Erythroblast (primary cell): Measurements from ENCODE around the gene SYT9.

Experiments
- GATA1 ChIP-seq: IDR thresholded peaks from 2 replicates; pipeline ENCODE4 v1.6.1; 2011; ENCODE audit warnings: low read depth, mild to moderate bottlenecking, control low read depth, low read length, moderate library complexity
- POLR2A ChIP-seq: IDR thresholded peaks from 2 replicates; pipeline ENCODE4 v1.6.1; 2011; ENCODE audit warnings: mild to moderate bottlenecking, low read length

- TF ChIP-seq POLR2A = no peak
- TF ChIP-seq GATA1 = no peak
Observed at GRCh38 chr11:7413961-7414915, 162.5 kb downstream of the SYT9 start.
